Naive thymus-derived CD4-positive, alpha-beta T cell (primary cell): ENCODE data around the gene GPX7. TPM values are rescaled to one million over a fixed set of nuclear protein-coding genes. Genes with fewer than 3 reads are reported as not detected.

ENCODE experiments used
- ATAC-seq: fragments of 150-1000 bp; cut with Tn5 transposase; 2 replicates; pipeline ENCODE4 v1.10.0; 2021; ENCODE audit warnings: mild to moderate bottlenecking, moderate library complexity
- CTCF ChIA-PET: fragments of 350-600 bp; sonication (Branson Sonifier 250); formaldehyde crosslinking; loops from one replicate; lab custom pipeline; 2021; ENCODE audit warnings: antibody characterized with exemption; lab: Charles Lee
- POLR2A ChIA-PET: fragments of 350-600 bp; sonication (Branson Sonifier 250); formaldehyde crosslinking; loops from one replicate; lab custom pipeline; 2021; ENCODE audit warnings: antibody characterized with exemption, inconsistent platforms; lab: Charles Lee
- DNase-seq, 9 donors: peaks; one replicate each; pipeline versions ENCODE4 v3.0.0 to v3.0.0-alpha.2; 2020 to 2022; ENCODE audit warnings: mixed read lengths in 1 of 9
- H3K27ac ChIP-seq: one replicate; pipeline ENCODE4 v1.7.0; 2013; ENCODE audit warnings: mild to moderate bottlenecking, low read depth, low read length, moderate library complexity
- H3K27me3 ChIP-seq, 2 donors: one replicate each; pipeline ENCODE4 v1.7.0; 2013; ENCODE audit warnings: low read length in 2 of 2, mild to moderate bottlenecking in 2 of 2, moderate library complexity in 2 of 2; ENCODE audit not compliant: control insufficient read depth in 2 of 2, insufficient read depth in 2 of 2
- H3K36me3 ChIP-seq, 3 experiments: 1 replicate in 2 of 3; 2 replicates in 1 of 3; pipeline ENCODE4 v1.7.0; 2013; ENCODE audit warnings: low read length in 3 of 3, mild to moderate bottlenecking in 3 of 3, moderate library complexity in 1 of 3; ENCODE audit not compliant: insufficient read depth in 3 of 3, control insufficient read depth in 2 of 3
- H3K4me1 ChIP-seq, 2 donors: one replicate each; pipeline ENCODE4 v1.7.0; 2013; ENCODE audit warnings: low read length in 2 of 2, mild to moderate bottlenecking in 2 of 2, moderate library complexity in 1 of 2; ENCODE audit not compliant: control insufficient read depth in 2 of 2, insufficient read depth in 2 of 2
- H3K4me3 ChIP-seq: 2 replicates; pipeline ENCODE4 v1.7.0; 2013; ENCODE audit warnings: mild to moderate bottlenecking, low read length
- H3K9me3 ChIP-seq, 3 experiments: 1 replicate in 2 of 3; 2 replicates in 1 of 3; pipeline ENCODE4 v1.7.0; 2013; ENCODE audit warnings: low read length in 3 of 3; ENCODE audit not compliant: control insufficient read depth in 2 of 3
- H3K27ac Mint-ChIP-seq, 9 donors: one replicate each; pipeline ENCODE4 v1.8.0; 2020 to 2022; ENCODE audit warnings: mixed read lengths in 9 of 9, mild to moderate bottlenecking in 8 of 9, moderate library complexity in 5 of 9, inconsistent platforms in 2 of 9
- H3K27me3 Mint-ChIP-seq, 5 donors: one replicate each; pipeline ENCODE4 v1.8.0; 2021 to 2022; ENCODE audit warnings: mixed read lengths in 5 of 5, mild to moderate bottlenecking in 1 of 5
- H3K36me3 Mint-ChIP-seq, 5 donors: one replicate each; pipeline ENCODE4 v1.8.0; 2020 to 2022; ENCODE audit warnings: mixed read lengths in 5 of 5, mild to moderate bottlenecking in 3 of 5, inconsistent platforms in 1 of 5
- H3K4me1 Mint-ChIP-seq, 7 donors: one replicate each; pipeline ENCODE4 v1.8.0; 2020 to 2022; ENCODE audit warnings: mixed read lengths in 7 of 7, mild to moderate bottlenecking in 3 of 7, inconsistent platforms in 1 of 7
- H3K4me3 Mint-ChIP-seq, 10 donors: one replicate each; pipeline ENCODE4 v1.8.0; 2020 to 2022; ENCODE audit warnings: mild to moderate bottlenecking in 10 of 10, mixed read lengths in 10 of 10, moderate library complexity in 6 of 10, inconsistent platforms in 2 of 10
- H3K9me3 Mint-ChIP-seq, 11 donors: one replicate each; pipeline ENCODE4 v1.8.0; 2020 to 2022; ENCODE audit warnings: mixed read lengths in 11 of 11, mild to moderate bottlenecking in 4 of 11, inconsistent platforms in 1 of 11, moderate library complexity in 1 of 11
- intact Hi-C, 2 donors: fragments of 100-400 bp; cut with micrococcal nuclease; formaldehyde crosslinking; loops; one replicate each; pipeline ENCODE4 v1.15.1; 2023
- polyA plus RNA-seq, 2 donors: library from polyadenylated mRNA; unstranded; fragments of 300-500 nt; fragmentation: Illumina TruSeq; gene quantifications; one replicate each; pipeline ENCODE4 v1.2.3, GENCODE V29; 2021
- total RNA-seq, 6 experiments: library from RNA in 5 of 6; stranded (reverse) in 5 of 6; gene quantifications; 1 replicate in 5 of 6; 2 replicates in 1 of 6; pipeline ENCODE4 v1.2.3 and lab custom pipeline; 2021 to 2026

Gene GPX7
- total and polyA plus RNA-seq, 7 experiments from 2014 or later, result 14.8 to 51.6 (median 30.6) TPM

DNA sequence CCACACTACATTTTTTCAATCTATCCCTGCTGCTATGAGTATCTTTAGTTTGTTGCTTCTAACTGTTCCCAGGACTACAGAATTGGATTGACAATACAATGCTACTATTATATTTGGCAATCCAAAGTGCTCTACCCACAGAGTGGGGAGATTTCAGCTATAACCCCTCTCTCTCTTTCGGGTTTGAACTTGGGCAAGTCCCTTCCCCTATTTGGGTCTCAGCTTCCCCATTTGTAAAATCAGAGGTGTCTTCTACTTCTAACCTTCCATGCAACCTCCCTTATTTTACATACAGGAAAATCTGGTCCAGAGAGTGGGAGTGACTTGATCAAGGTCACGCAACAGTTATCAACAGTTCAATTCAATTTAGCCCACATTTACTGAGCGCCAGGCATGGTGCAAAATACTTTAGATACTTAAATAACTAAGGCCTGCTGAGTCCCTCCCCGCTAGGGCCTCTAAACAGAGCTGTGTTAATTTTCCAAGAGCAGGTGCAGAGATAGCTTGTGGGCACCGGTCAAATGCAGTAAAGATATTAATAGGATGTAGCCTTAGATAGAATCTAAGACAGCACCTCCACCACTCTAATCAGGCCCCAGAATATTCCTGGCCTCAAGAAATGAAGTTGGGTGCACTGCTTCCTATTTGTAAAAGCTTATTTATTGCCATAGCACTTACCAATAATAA, 9.4 kb upstream of the GPX7 start:
- CTCF ChIA-PET, result no interaction called here
- H3K36me3 Mint-ChIP-seq, result no peaks in the 10 kb centered on the region
- POLR2A ChIA-PET, result interaction anchor here (0.6 to 1.7 kb wide), 7 partner anchors 9 to 129 kb away, joined by 3 to 4 read pairs (median 3); no protein-coding TSS in a partner anchor

GRCh38 chr1:52593495-52593894, 8.7 kb upstream of the GPX7 start:
- no peak overlapping the region for H3K27ac ChIP-seq

More for the DNA sequence above, 9.4 kb upstream of the GPX7 start:
- Mint-ChIP-seq H3K27ac (no peak overlapping the region), H3K27me3 (peaks cover 0 to 13% (median 0%) of the 10 kb centered on the region in 5 donors), H3K4me1 (peaks cover 0 to 3% (median 0%) of the 10 kb centered on the region in 7 donors), H3K4me3 (no peak overlapping the region), H3K9me3 (no peaks in the 10 kb centered on the region)
- ATAC-seq (no peak), DNase-seq (no peak)
- H3K27me3 ChIP-seq, result no peaks in the 10 kb centered on the region
- no peaks in the 10 kb centered on the region for H3K4me1 ChIP-seq
- intact Hi-C loops, result no loop called here
- no peaks in the 10 kb centered on the region for H3K9me3 ChIP-seq
- H3K36me3 ChIP-seq, result no peaks in the 10 kb centered on the region
- no peak overlapping the region for H3K27ac ChIP-seq
- H3K4me3 ChIP-seq, result no peak overlapping the region

GRCh38 chr1:52595061-52595460, 7.1 kb upstream of the GPX7 start:
- DNase-seq (no peak), ATAC-seq (no peak)
- Histone ChIP-seq H3K4me3 (no peak overlapping the region), H3K27me3 (no peaks in the 10 kb centered on the region), H3K9me3 (no peaks in the 10 kb centered on the region), H3K27ac (no peak overlapping the region), H3K4me1 (no peaks in the 10 kb centered on the region), H3K36me3 (no peaks in the 10 kb centered on the region)
- peak overlapping the region in 1 of 9 donors; percentile 27 for H3K27ac Mint-ChIP-seq
- peaks cover 0 to 4% (median 0%) of the 10 kb centered on the region in 5 donors for H3K36me3 Mint-ChIP-seq
- peaks cover 0 to 9% (median 0%) of the 10 kb centered on the region in 7 donors for H3K4me1 Mint-ChIP-seq
- no peak overlapping the region for H3K4me3 Mint-ChIP-seq
- POLR2A ChIA-PET, result no interaction called here
- intact Hi-C loops, result no loop called here
- CTCF ChIA-PET, result no interaction called here
- H3K9me3 Mint-ChIP-seq, result peaks cover 0 to 2% (median 0%) of the 10 kb centered on the region in 11 donors
- H3K27me3 Mint-ChIP-seq, result peaks cover 0 to 8% (median 0%) of the 10 kb centered on the region in 5 donors

More at GRCh38 chr1:52593495-52593894, 8.7 kb upstream of the GPX7 start:
- H3K4me1 ChIP-seq, result no peaks in the 10 kb centered on the region
- ChIA-PET CTCF (interaction anchor here (0.7 to 0.8 kb wide), 2 partner anchors 17 to 31 kb away, joined by 3 read pairs; no protein-coding TSS in a partner anchor), POLR2A (interaction anchor here (0.6 to 1.7 kb wide), 6 partner anchors 10 to 130 kb away, joined by 3 to 4 read pairs (median 3); no protein-coding TSS in a partner anchor)
- intact Hi-C loops, result no loop called here
- Mint-ChIP-seq H3K4me3 (no peak overlapping the region), H3K9me3 (no peaks in the 10 kb centered on the region), H3K27ac (no peak overlapping the region), H3K4me1 (peaks cover 0 to 5% (median 0%) of the 10 kb centered on the region in 7 donors), H3K36me3 (no peaks in the 10 kb centered on the region), H3K27me3 (peaks cover 0 to 13% (median 0%) of the 10 kb centered on the region in 5 donors)
- no peaks in the 10 kb centered on the region for H3K9me3 ChIP-seq
- H3K4me3 ChIP-seq, result no peak overlapping the region
- no peaks in the 10 kb centered on the region for H3K36me3 ChIP-seq
- ATAC-seq, result no peak
- no peak for DNase-seq
- no peaks in the 10 kb centered on the region for H3K27me3 ChIP-seq

DNA sequence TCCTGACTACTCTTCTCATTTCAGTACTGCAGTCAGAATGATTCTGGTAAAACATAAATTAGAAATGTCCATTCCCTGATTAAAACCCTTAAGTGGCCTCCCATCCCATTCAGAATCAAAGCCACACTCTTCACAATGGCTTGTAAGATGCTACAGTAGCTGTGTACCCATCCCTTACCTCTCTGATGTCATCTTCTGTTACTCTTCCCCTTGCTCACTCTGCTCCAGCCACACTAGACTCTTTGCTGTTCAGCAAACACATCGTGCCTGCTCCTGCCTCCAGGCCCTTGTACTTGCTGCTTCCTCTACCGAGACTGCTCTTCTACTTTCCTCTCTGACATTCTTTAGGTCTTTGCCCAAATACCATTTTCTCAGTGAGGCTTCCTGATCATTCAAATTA, 4.3 kb upstream of the GPX7 start:
- H3K9me3 Mint-ChIP-seq, result peaks cover 0 to 4% (median 0%) of the 10 kb centered on the region in 11 donors
- DNase-seq (no peak), ATAC-seq (no peak)
- no peaks in the 10 kb centered on the region for H3K27me3 ChIP-seq
- H3K27me3 Mint-ChIP-seq, result peaks cover 0 to 8% (median 0%) of the 10 kb centered on the region in 5 donors
- H3K9me3 ChIP-seq, result no peaks in the 10 kb centered on the region
- H3K4me3 ChIP-seq, result no peak overlapping the region
- H3K27ac Mint-ChIP-seq, result peak overlapping the region in 2 of 9 donors; percentile 17 to 28
- H3K4me1 Mint-ChIP-seq, result peaks cover 11 to 25% (median 18%) of the 10 kb centered on the region in 7 donors
- H3K36me3 Mint-ChIP-seq, result peaks cover 0 to 10% (median 0%) of the 10 kb centered on the region in 5 donors
- no peak overlapping the region for H3K4me3 Mint-ChIP-seq
- H3K27ac ChIP-seq, result no peak overlapping the region
- CTCF ChIA-PET, result no interaction called here
- POLR2A ChIA-PET, result no interaction called here
- H3K36me3 ChIP-seq, result no peaks in the 10 kb centered on the region
- peaks cover 6 to 8% of the 10 kb centered on the region in 2 donors for H3K4me1 ChIP-seq
- intact Hi-C loops, result no loop called here

DNA sequence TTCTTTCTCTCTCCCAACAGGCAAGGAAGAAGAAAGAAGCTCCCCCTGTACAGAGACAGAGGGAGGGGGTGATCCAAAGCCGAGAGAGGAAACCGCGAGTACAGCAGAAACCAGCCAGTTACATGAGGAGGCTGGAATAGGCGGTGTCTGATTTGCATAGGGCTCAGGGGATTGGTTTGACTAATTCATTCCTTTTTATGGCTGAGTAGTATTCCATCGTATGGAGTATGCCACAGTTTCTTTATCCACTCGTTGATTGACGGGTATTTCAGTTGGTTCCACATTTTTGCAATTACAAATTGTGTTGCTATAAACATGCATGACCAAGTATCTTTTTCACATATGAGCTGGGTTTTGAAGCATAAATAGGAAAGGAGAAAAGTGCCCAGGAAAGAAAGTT, 3.4 kb upstream of the GPX7 start:
- CTCF ChIA-PET, result no interaction called here
- H3K27ac ChIP-seq, result no peak overlapping the region
- no peaks in the 10 kb centered on the region for H3K36me3 ChIP-seq
- DNase-seq (no peak), ATAC-seq (no peak)
- H3K4me3 ChIP-seq, result no peak overlapping the region
- Mint-ChIP-seq H3K36me3 (peaks cover 0 to 13% (median 0%) of the 10 kb centered on the region in 5 donors), H3K4me3 (no peak overlapping the region), H3K4me1 (peaks cover 20 to 33% (median 26%) of the 10 kb centered on the region in 7 donors), H3K9me3 (peaks cover 0 to 4% (median 0%) of the 10 kb centered on the region in 11 donors), H3K27ac (no peak overlapping the region), H3K27me3 (peaks cover 0 to 8% (median 0%) of the 10 kb centered on the region in 5 donors)
- intact Hi-C loops, result no loop called here
- no peaks in the 10 kb centered on the region for H3K9me3 ChIP-seq
- H3K4me1 ChIP-seq, result peaks cover 11 to 12% of the 10 kb centered on the region in 2 donors
- POLR2A ChIA-PET, result interaction anchor here (0.7 to 1.3 kb wide), 5 partner anchors 13 to 69 kb away, joined by 3 to 7 read pairs (median 5); partner anchors contain the start of gene TUT4
- no peaks in the 10 kb centered on the region for H3K27me3 ChIP-seq

DNA sequence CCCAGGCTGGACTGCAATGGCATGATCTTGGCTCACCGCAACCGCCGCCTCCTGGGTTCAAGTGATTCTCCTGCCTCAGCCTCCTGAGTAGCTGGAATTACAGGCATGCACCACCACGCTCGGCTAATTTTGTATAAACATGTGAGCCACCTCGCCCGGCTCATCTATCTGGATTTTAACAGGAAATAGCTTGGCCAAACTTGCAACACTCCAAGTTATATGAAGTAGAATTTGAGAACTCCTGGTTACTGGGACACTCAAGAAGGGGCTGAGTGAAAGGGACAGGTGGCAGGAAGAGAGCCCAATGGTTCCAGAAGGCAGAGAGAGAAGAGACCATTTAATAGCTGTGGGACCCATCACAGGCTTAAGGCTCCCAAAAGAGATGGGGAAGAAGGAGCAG, 2.9 kb upstream of the GPX7 start:
- ChIA-PET POLR2A (interaction anchor here (0.7 to 2.9 kb wide), 5 partner anchors 14 to 68 kb away, joined by 3 to 23 read pairs (median 5); partner anchors contain the start of gene SHISAL2A), CTCF (no interaction called here)
- ATAC-seq (no peak), DNase-seq (no peak)
- H3K36me3 Mint-ChIP-seq, result peaks cover 0 to 17% (median 0%) of the 10 kb centered on the region in 5 donors
- Histone ChIP-seq H3K9me3 (no peaks in the 10 kb centered on the region), H3K4me1 (peaks cover 16 to 17% of the 10 kb centered on the region in 2 donors), H3K27me3 (no peaks in the 10 kb centered on the region), H3K4me3 (no peak overlapping the region), H3K27ac (no peak overlapping the region), H3K36me3 (no peaks in the 10 kb centered on the region)
- H3K9me3 Mint-ChIP-seq, result peaks cover 0 to 4% (median 0%) of the 10 kb centered on the region in 11 donors
- peaks cover 0 to 8% (median 0%) of the 10 kb centered on the region in 5 donors for H3K27me3 Mint-ChIP-seq
- no peak overlapping the region for H3K27ac Mint-ChIP-seq
- peaks cover 25 to 38% (median 31%) of the 10 kb centered on the region in 7 donors for H3K4me1 Mint-ChIP-seq
- peak overlapping the region in 1 of 10 donors; percentile 3 for H3K4me3 Mint-ChIP-seq
- intact Hi-C loops, result no loop called here
